A673 (cell line): ENCODE measurements around the gene ASL. TPM values are rescaled to one million over a fixed set of nuclear protein-coding genes. Genes with fewer than 3 reads are reported as not detected.
"Not testable (repeated sequence)": the region's sequence is repeated elsewhere in the genome, so short reads cannot be mapped to it uniquely, and the experiment has no call there.

ENCODE experiments used
- BruUV-seq: library from RNA; stranded (reverse); fragments of 400-500 nt; replicated peaks from 2 replicates; lab custom pipeline; 2021; lab: Mats Ljungman, UMichigan
- CTCF ChIA-PET: fragments of 300-600 bp; sonication (Branson Sonifier 250); formaldehyde crosslinking; loops from one replicate; lab custom pipeline; 2022; ENCODE audit warnings: antibody characterized with exemption; lab: Charles Lee
- POLR2A ChIA-PET: fragments of 300-600 bp; sonication (Branson Sonifier 250); formaldehyde crosslinking; loops from one replicate; lab custom pipeline; 2022; ENCODE audit warnings: antibody characterized with exemption; ENCODE audit not compliant: low non-redundant PET; lab: Charles Lee
- DNase-seq: peaks from one replicate; pipeline ENCODE4 v3.0.0-alpha.2; 2015; ENCODE audit warnings: low spot score
- H3K27ac ChIP-seq: fragments of 200-600 bp; sonication (generic); 2 replicates; pipeline ENCODE4 v1.5.1; 2016; ENCODE audit warnings: mixed run types, low read depth, mild to moderate bottlenecking, mixed read lengths, antibody characterized with exemption, low read length; ENCODE audit not compliant: poor library complexity, severe bottlenecking
- H3K27me3 ChIP-seq: fragments of 200-600 bp; sonication (generic); replicated peaks from 2 replicates; pipeline ENCODE4 v1.6.1; 2017; ENCODE audit warnings: mixed run types, low read depth, mild to moderate bottlenecking, mixed read lengths, antibody characterized with exemption, low read length; ENCODE audit not compliant: insufficient read depth, poor library complexity
- H3K36me3 ChIP-seq: fragments of 200-600 bp; sonication (generic); 2 replicates; pipeline ENCODE4 v1.6.1; 2016; ENCODE audit warnings: mixed run types, mild to moderate bottlenecking, mixed read lengths, antibody characterized with exemption, low read length; ENCODE audit not compliant: insufficient read depth, poor library complexity, severe bottlenecking
- H3K4me1 ChIP-seq: fragments of 200-600 bp; sonication (generic); 2 replicates; pipeline ENCODE4 v1.6.1; 2017; ENCODE audit warnings: mixed run types, mild to moderate bottlenecking, mixed read lengths, antibody characterized with exemption, low read length; ENCODE audit not compliant: insufficient read depth, poor library complexity, severe bottlenecking
- H3K4me3 ChIP-seq: fragments of 200-600 bp; sonication (generic); 2 replicates; pipeline ENCODE4 v1.5.1; 2016; ENCODE audit warnings: low read depth, mixed run types, mild to moderate bottlenecking, mixed read lengths, low read length; ENCODE audit not compliant: poor library complexity, severe bottlenecking
- H3K9me3 ChIP-seq: fragments of 200-600 bp; sonication (generic); 2 replicates; pipeline ENCODE4 v1.6.1; 2016; ENCODE audit warnings: mixed run types, low read depth, mild to moderate bottlenecking, mixed read lengths, antibody characterized with exemption, low read length; ENCODE audit not compliant: poor library complexity, severe bottlenecking
- CTCF ChIP-seq: fragments of 300-800, 200-600 bp; sonication (generic); conservative IDR thresholded peaks from 2 replicates; pipeline ENCODE4 v1.5.1; 2017; ENCODE audit warnings: low read depth, mild to moderate bottlenecking, antibody characterized with exemption, low read length, moderate library complexity, mixed read lengths
- EZH2 ChIP-seq: fragments of 200-600 bp; sonication (generic); IDR thresholded peaks from 2 replicates; pipeline ENCODE4 v1.6.1; 2017; ENCODE audit warnings: borderline replicate concordance, low read depth, mild to moderate bottlenecking, mixed read lengths, antibody characterized with exemption, low read length; ENCODE audit not compliant: poor library complexity, severe bottlenecking
- intact Hi-C: fragments of 100-400 bp; cut with micrococcal nuclease; formaldehyde crosslinking; loops from one replicate; pipeline ENCODE4 v1.10.0; 2022; ENCODE audit not compliant: unreplicated experiment
- total RNA-seq: library from RNA; stranded (reverse); gene quantifications from 2 replicates; pipeline ENCODE4 v1.2.3, GENCODE V29; 2021

ASL gene
- total RNA-seq, 1 experiment from 2014 or later, result 10.7 TPM

- intact Hi-C loops, H3K4me3 ChIP-seq, H3K27me3 ChIP-seq, H3K36me3 ChIP-seq, H3K9me3 ChIP-seq, H3K27ac ChIP-seq, BruUV-seq, DNase-seq, H3K4me1 ChIP-seq, POLR2A ChIA-PET, CTCF ChIA-PET: not testable (repeated sequence)
Observed at GRCh38 chr7:66116680-66117420, 41.2 kb downstream of the ASL start.

GRCh38 chr7:66118603-66119002 is 43.0 kb downstream of the ASL start:
- no peaks in the 10 kb centered on the region for H3K9me3 ChIP-seq
- H3K27ac ChIP-seq, result no peak overlapping the region
- no peak for TF ChIP-seq EZH2
- TF ChIP-seq CTCF, result no peak
- ChIA-PET POLR2A (no interaction called here), CTCF (no interaction called here)
- intact Hi-C loops, result no loop called here
- DNase-seq, result no peak
- H3K36me3 ChIP-seq, result peaks cover 8% of the 10 kb centered on the region
- TSS peak; percentile 1 for BruUV-seq
- H3K27me3 ChIP-seq, result no peaks in the 10 kb centered on the region
- H3K4me1 ChIP-seq, result peaks cover 16% of the 10 kb centered on the region
- H3K4me3 ChIP-seq, result no peak overlapping the region

- POLR2A ChIA-PET, result no interaction called here
- H3K4me1 ChIP-seq, result peaks cover 19% of the 10 kb centered on the region
- CTCF ChIA-PET, result no interaction called here
- H3K27ac ChIP-seq, result peak overlapping the region; percentile 53
- H3K36me3 ChIP-seq, result peaks cover 8% of the 10 kb centered on the region
- TF ChIP-seq CTCF (no peak), EZH2 (no peak)
- no peak for DNase-seq
- H3K4me3 ChIP-seq, result no peak overlapping the region
- no peaks in the 10 kb centered on the region for H3K27me3 ChIP-seq
- no peaks in the 10 kb centered on the region for H3K9me3 ChIP-seq
- intact Hi-C loops, result no loop called here
- no TSS peak for BruUV-seq
Observed at GRCh38 chr7:66119245-66119850, 43.7 kb downstream of the ASL start.

- Histone ChIP-seq H3K4me1 (peaks cover 39% of the 10 kb centered on the region), H3K36me3 (peaks cover 4% of the 10 kb centered on the region), H3K4me3 (no peak overlapping the region), H3K27ac (no peak overlapping the region), H3K27me3 (no peaks in the 10 kb centered on the region), H3K9me3 (no peaks in the 10 kb centered on the region)
- BruUV-seq, result no TSS peak
- intact Hi-C loops, result no loop called here
- ChIA-PET POLR2A (no interaction called here), CTCF (no interaction called here)
- TF ChIP-seq EZH2 (no peak), CTCF (no peak)
- no peak for DNase-seq
Observed at GRCh38 chr7:66123175-66123528, 47.5 kb downstream of the ASL start.

GRCh38 chr7:66124569-66124861 is 48.9 kb downstream of the ASL start:
- H3K27me3 ChIP-seq, intact Hi-C loops, BruUV-seq, CTCF ChIA-PET, H3K9me3 ChIP-seq, H3K36me3 ChIP-seq, H3K4me3 ChIP-seq, DNase-seq: not testable (repeated sequence)
- H3K4me1 ChIP-seq, result peaks cover 39% of the 10 kb centered on the region
- POLR2A ChIA-PET, result interaction anchor here (0.9 kb wide), 1 partner anchor 58 kb away, joined by 9 read pairs; no protein-coding TSS in a partner anchor
- peak overlapping the region; percentile 80 for H3K27ac ChIP-seq
